H1 (cell line): Measurements from ENCODE around the gene S1PR3. TPM values are rescaled to one million over a fixed set of nuclear protein-coding genes. Genes with fewer than 3 reads are reported as not detected.

Source experiments
- CTCF ChIA-PET: fragments of 300-600 bp; sonication (Branson Sonifier 250); formaldehyde crosslinking; loops from one replicate; lab custom pipeline; 2021; ENCODE audit not compliant: partially characterized antibody; lab: Charles Lee
- POLR2A ChIA-PET: fragments of 300-600 bp; sonication (Branson Sonifier 250); formaldehyde crosslinking; loops from one replicate; lab custom pipeline; 2021; ENCODE audit warnings: inconsistent platforms; ENCODE audit not compliant: partially characterized antibody; lab: Charles Lee
- DNase-seq, 2 experiments: peaks; one replicate each; pipeline versions ENCODE4 v3.0.0 to v3.0.0-alpha.2; 2010 to 2022; ENCODE audit warnings: low spot score in 2 of 2, low read depth in 1 of 2, mixed read lengths in 1 of 2
- FAIRE-seq: peaks from 2 replicates; lab custom pipeline; 2011; peaks lifted over from hg19 to GRCh38; lab: Jason Lieb, UNC
- H2AFZ ChIP-seq: 2 replicates; pipeline ENCODE4 v1.8.1; 2012; ENCODE audit warnings: low read length, inconsistent platforms
- H2AK5ac ChIP-seq: 2 replicates; pipeline ENCODE4 v1.6.1; 2013; ENCODE audit warnings: low read depth, low read length
- H2BK120ac ChIP-seq: replicated peaks from 2 replicates; pipeline ENCODE3; 2013; ENCODE audit warnings: low read depth, low read length, inconsistent platforms
- H2BK12ac ChIP-seq: 2 replicates; pipeline ENCODE4 v1.6.1; 2013; ENCODE audit warnings: low read depth, low read length
- H2BK15ac ChIP-seq: 2 replicates; pipeline ENCODE4 v1.6.1; 2013; ENCODE audit warnings: low read length
- H2BK20ac ChIP-seq: 2 replicates; pipeline ENCODE4 v1.6.1; 2013; ENCODE audit warnings: low read length
- H2BK5ac ChIP-seq: 2 replicates; pipeline ENCODE4 v1.6.1; 2013; ENCODE audit warnings: low read depth, low read length
- H3K14ac ChIP-seq: 2 replicates; pipeline ENCODE4 v1.6.1; 2013; ENCODE audit warnings: inconsistent platforms; ENCODE audit not compliant: insufficient read length
- H3K18ac ChIP-seq: 2 replicates; pipeline ENCODE4 v1.6.1; 2013; ENCODE audit warnings: low read length; ENCODE audit errors: extremely low read depth
- H3K23ac ChIP-seq: 2 replicates; pipeline ENCODE4 v1.6.1; 2013; ENCODE audit warnings: inconsistent platforms; ENCODE audit not compliant: insufficient read length
- H3K23me2 ChIP-seq: 2 replicates; pipeline ENCODE4 v1.6.1; 2013; ENCODE audit warnings: low read depth, low read length
- H3K27ac ChIP-seq: 2 replicates; pipeline ENCODE4 v1.6.1; 2011; ENCODE audit warnings: low read depth, low read length, inconsistent platforms
- H3K27me3 ChIP-seq, 4 experiments: replicated peaks in 1 of 4; 1 replicate in 1 of 4; 2 replicates in 3 of 4; pipeline versions ENCODE4 v1.6.1 to v1.8.1; 2011 to 2013; ENCODE audit warnings: low read length in 3 of 4, mild to moderate bottlenecking in 3 of 4, inconsistent platforms in 2 of 4, mixed read lengths in 2 of 4, moderate library complexity in 1 of 4; ENCODE audit not compliant: control insufficient read depth in 3 of 4, insufficient read depth in 3 of 4; ENCODE audit errors: extremely low read depth in 1 of 4
- H3K36me3 ChIP-seq, 4 experiments: 2 replicates each; pipeline versions ENCODE4 v1.6.1 to v1.8.1; 2011 to 2013; ENCODE audit warnings: mild to moderate bottlenecking in 4 of 4, low read length in 3 of 4, moderate library complexity in 2 of 4, control low read depth in 1 of 4, inconsistent platforms in 1 of 4; ENCODE audit not compliant: insufficient read depth in 4 of 4, control insufficient read depth in 2 of 4
- H3K4ac ChIP-seq: replicated peaks from 2 replicates; pipeline ENCODE3; 2013; ENCODE audit warnings: low read length, low read depth, mixed read lengths, inconsistent platforms; ENCODE audit not compliant: insufficient read length
- H3K4me1 ChIP-seq, 4 experiments: replicated peaks in 1 of 4; 1 replicate in 1 of 4; 2 replicates in 3 of 4; pipeline versions ENCODE4 v1.6.1 to v1.8.1; 2011 to 2013; ENCODE audit warnings: low read length in 3 of 4, inconsistent platforms in 2 of 4, mixed read lengths in 1 of 4; ENCODE audit not compliant: insufficient read depth in 4 of 4, control insufficient read depth in 3 of 4
- H3K4me2 ChIP-seq, 2 experiments: 2 replicates each; pipeline versions ENCODE4 v1.6.1 to v1.8.1; 2011 to 2013; ENCODE audit warnings: low read depth in 2 of 2, low read length in 2 of 2, control low read depth in 1 of 2, inconsistent platforms in 1 of 2, mild to moderate bottlenecking in 1 of 2; ENCODE audit not compliant: insufficient read depth in 1 of 2
- H3K4me3 ChIP-seq, 4 experiments: fragments of 200-600, 300-600 bp in 1 of 4; sonication (generic), shearing (Covaris generic), sonication (Bioruptor Twin) in 1 of 4; 2 replicates each; pipeline versions ENCODE4 v1.5.1 to v1.8.1; 2011 to 2016; ENCODE audit warnings: low read length in 4 of 4, low read depth in 3 of 4, control low read depth in 2 of 4, inconsistent platforms in 2 of 4, mild to moderate bottlenecking in 2 of 4, mixed read lengths in 1 of 4, moderate library complexity in 1 of 4; ENCODE audit not compliant: insufficient read depth in 2 of 4; ENCODE audit errors: extremely low read depth in 1 of 4
- H3K56ac ChIP-seq: replicated peaks from 2 replicates; pipeline ENCODE3; 2013; ENCODE audit warnings: low read depth, mild to moderate bottlenecking, mixed read lengths, low read length, inconsistent platforms; ENCODE audit not compliant: insufficient read length
- H3K79me1 ChIP-seq: 2 replicates; pipeline ENCODE4 v1.6.1; 2013; ENCODE audit warnings: low read depth, low read length, control low read depth
- H3K79me2 ChIP-seq, 2 experiments: 2 replicates each; pipeline versions ENCODE4 v1.6.1 to v1.8.1; 2012 to 2013; ENCODE audit warnings: low read length in 2 of 2, mild to moderate bottlenecking in 2 of 2, inconsistent platforms in 1 of 2; ENCODE audit not compliant: insufficient read depth in 2 of 2, control insufficient read depth in 1 of 2
- H3K9ac ChIP-seq, 4 experiments: replicated peaks in 1 of 4; 1 replicate in 1 of 4; 2 replicates in 3 of 4; pipeline versions ENCODE4 v1.6.1 to v1.8.1; 2011 to 2013; ENCODE audit warnings: low read depth in 3 of 4, low read length in 3 of 4, control low read depth in 2 of 4, mild to moderate bottlenecking in 2 of 4, moderate library complexity in 2 of 4, inconsistent platforms in 1 of 4; ENCODE audit errors: extremely low read depth in 1 of 4
- H3K9me3 ChIP-seq, 2 experiments: 2 replicates each; pipeline versions ENCODE4 v1.6.1 to v1.8.1; 2012 to 2013; ENCODE audit warnings: mild to moderate bottlenecking in 2 of 2, moderate library complexity in 2 of 2, control low read depth in 1 of 2, inconsistent platforms in 1 of 2, low read depth in 1 of 2, low read length in 1 of 2, mixed read lengths in 1 of 2; ENCODE audit not compliant: insufficient read depth in 2 of 2
- H4K20me1 ChIP-seq, 2 experiments: replicated peaks in 1 of 2; 2 replicates each; pipeline versions ENCODE3 to v1.8.1; 2011 to 2013; ENCODE audit warnings: inconsistent platforms in 2 of 2, low read length in 2 of 2, mild to moderate bottlenecking in 1 of 2; ENCODE audit not compliant: insufficient read depth in 2 of 2, control insufficient read depth in 1 of 2
- H4K5ac ChIP-seq: 2 replicates; pipeline ENCODE4 v1.6.1; 2013; ENCODE audit warnings: low read length, low read depth, mixed read lengths, inconsistent platforms; ENCODE audit not compliant: insufficient read length
- H4K8ac ChIP-seq: 2 replicates; pipeline ENCODE4 v1.8.0; 2013; ENCODE audit warnings: mild to moderate bottlenecking, moderate library complexity, low read length, inconsistent platforms; ENCODE audit not compliant: insufficient read depth; ENCODE audit errors: extremely low read depth
- H4K91ac ChIP-seq: replicated peaks from 2 replicates; pipeline ENCODE3; 2013; ENCODE audit warnings: low read length, mixed read lengths, inconsistent platforms; ENCODE audit not compliant: insufficient read length
- BRCA1 ChIP-seq: IDR thresholded peaks from 2 replicates; pipeline ENCODE4 v1.6.1; 2012; ENCODE audit warnings: low read depth, low read length, improper control_type of control experiment
- CBX8 ChIP-seq: fragments of 300-800, 300-1000 bp; sonication (generic); IDR thresholded peaks from 2 replicates; pipeline ENCODE4 v1.7.1; 2016; ENCODE audit warnings: low read depth, low read length, borderline replicate concordance
- CREB1 ChIP-seq: IDR thresholded peaks from 2 replicates; pipeline ENCODE4 v1.6.1; 2012; ENCODE audit warnings: inconsistent platforms
- GABPA ChIP-seq: IDR thresholded peaks from 2 replicates; pipeline ENCODE4 v1.6.1; 2011; ENCODE audit warnings: mild to moderate bottlenecking, low read length, moderate library complexity, borderline replicate concordance; ENCODE audit not compliant: insufficient read depth
- GTF2F1 ChIP-seq: IDR thresholded peaks from 2 replicates; pipeline ENCODE4 v1.6.1; 2012; ENCODE audit warnings: low read depth, low read length, improper control_type of control experiment, borderline replicate concordance
- KDM4A ChIP-seq: IDR thresholded peaks from one replicate; pipeline ENCODE4 v1.7.1; 2012; ENCODE audit warnings: low read depth, mild to moderate bottlenecking, moderate library complexity, low read length, inconsistent platforms; ENCODE audit not compliant: severe bottlenecking
- RBBP5 ChIP-seq: IDR thresholded peaks from 2 replicates; pipeline ENCODE4 v1.7.1; 2012; ENCODE audit warnings: low read depth, mild to moderate bottlenecking, inconsistent platforms, low read length, moderate library complexity, borderline replicate concordance
- RFX5 ChIP-seq: IDR thresholded peaks from 2 replicates; pipeline ENCODE4 v1.6.1; 2011; ENCODE audit warnings: low read depth, low read length, improper control_type of control experiment, borderline replicate concordance
- RXRA ChIP-seq: IDR thresholded peaks from 2 replicates; pipeline ENCODE4 v1.6.1; 2011; ENCODE audit warnings: low read depth, mild to moderate bottlenecking, low read length, moderate library complexity; ENCODE audit not compliant: insufficient read depth
- SRF ChIP-seq: IDR thresholded peaks from 2 replicates; pipeline ENCODE4 v1.6.1; 2011; ENCODE audit warnings: mild to moderate bottlenecking, low read depth, low read length, moderate library complexity
- SUZ12 ChIP-seq: fragments of 200-600 bp; sonication (generic); IDR thresholded peaks from 2 replicates; pipeline ENCODE4 v1.6.1; 2012; ENCODE audit warnings: mild to moderate bottlenecking, inconsistent platforms, low read length, moderate library complexity, mixed read lengths
- WGBS, 2 experiments: shearing (Covaris generic) in 1 of 2; methylation state at CpG; one replicate each; pipeline versions ENCODE4 v1.1.6 to v1.1.7; 2013 to 2015; ENCODE audit warnings: low lambda C conversion rate in 2 of 2, mixed read lengths in 2 of 2, inconsistent platforms in 1 of 2, low coverage in 1 of 2, missing lambda C conversion rate in 1 of 2; ENCODE audit not compliant: insufficient replicate concordance in 2 of 2, insufficient coverage in 1 of 2, insufficient read length in 1 of 2; ENCODE audit errors: extremely low coverage in 1 of 2, missing lambda C conversion rate in 1 of 2; 5-methylcytosine and 5-hydroxymethylcytosine counted together
- polyA plus RNA-seq, 7 experiments: library from polyadenylated mRNA; depleted of rRNA in 3 of 7; stranded (reverse) in 5 of 7; unstranded in 2 of 7; fragments of >200 nt in 5 of 7; fragments of 200-250 nt in 2 of 7; gene quantifications; 1 replicate in 5 of 7; 2 replicates in 1 of 7; 4 replicates in 1 of 7; pipeline versions ENCODE4 v1.2.1 to v1.2.3, GENCODE V29; 2011 to 2013; ENCODE audit warnings: missing spikeins in 2 of 7, mixed read lengths in 2 of 7
- total RNA-seq: library from RNA; stranded (reverse); fragmentation: NEBNext Ultra II Directional; extraction: Animal tissue kit (Norgen Biotek cat#: 25700); gene quantifications from 2 replicates; pipeline ENCODE4 v1.2.1, GENCODE V29; 2021
- TF ChIP-seq, protein P1 (sequence below): IDR thresholded peaks from 2 replicates; pipeline ENCODE4 v1.6.1; 2012; ENCODE audit warnings: inconsistent platforms

S1PR3 gene
- total and polyA plus RNA-seq, 2 of the 8 experiments (the other 6 are each of a cell fraction or from before 2014, with no cell fraction given), result 3.7 to 6.4 TPM

DNA sequence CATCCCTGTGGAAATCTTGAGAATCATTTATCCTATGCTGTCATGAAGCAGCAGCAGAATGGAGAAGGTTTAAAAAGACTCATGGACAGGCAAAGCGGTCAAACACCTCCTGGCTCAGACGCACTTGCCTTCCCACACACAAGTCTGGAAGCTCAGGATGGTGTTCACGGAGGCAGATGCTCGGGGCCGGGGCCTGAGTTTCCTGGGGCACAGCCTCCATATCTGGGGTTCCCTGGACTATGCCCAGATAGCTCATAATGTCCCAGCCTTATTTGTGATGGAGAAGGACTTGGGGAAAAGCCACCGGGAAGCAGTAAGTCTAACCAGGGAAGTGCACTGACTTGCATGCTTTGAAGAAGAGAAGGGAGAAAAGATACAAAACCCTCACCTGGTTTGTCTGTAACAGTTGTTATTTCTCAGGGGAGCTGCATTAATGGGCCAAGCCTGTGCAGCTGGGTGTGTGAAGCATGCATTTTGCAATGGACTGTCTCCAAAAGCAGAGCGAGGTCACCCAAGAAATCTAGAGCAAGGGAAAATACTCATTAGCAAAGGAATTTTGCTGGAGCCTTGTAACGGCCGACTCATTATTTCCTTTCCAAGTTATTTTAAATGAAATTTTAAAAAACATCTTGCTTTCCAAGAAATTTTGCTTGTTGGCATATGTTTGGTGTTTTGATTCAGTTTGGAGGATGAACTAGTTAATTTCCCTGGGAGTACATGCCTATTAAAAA, 3.4 kb downstream of the S1PR3 start:
- H3K79me1 ChIP-seq, result no peaks in the 10 kb centered on the region
- ChIA-PET CTCF (interaction anchor here (1.2 kb wide), 1 partner anchor 14 kb away, joined by 3 read pairs; no protein-coding TSS in a partner anchor), POLR2A (interaction anchor here (1.9 kb wide), 1 partner anchor 10 kb away, joined by 4 read pairs; no protein-coding TSS in a partner anchor)
- no peak overlapping the region for H2BK5ac ChIP-seq
- no peak overlapping the region for H3K27ac ChIP-seq
- peaks cover 5 to 10% (median 5%) of the 10 kb centered on the region in 4 experiments; a peak in 6 of 7 replicates for H3K4me1 ChIP-seq
- no peak overlapping the region for H2BK120ac ChIP-seq
- no peak overlapping the region for H3K23ac ChIP-seq
- H3K14ac ChIP-seq, result no peak overlapping the region
- H4K8ac ChIP-seq, result no peak overlapping the region
- peaks cover 3 to 4% of the 10 kb centered on the region in 2 experiments for H4K20me1 ChIP-seq
- H3K4me2 ChIP-seq, result no peak overlapping the region
- no peak for DNase-seq
- no peak overlapping the region for H3K56ac ChIP-seq
- no peaks in the 10 kb centered on the region for H3K9me3 ChIP-seq
- no peak overlapping the region for H4K91ac ChIP-seq
- no peak overlapping the region for H2BK15ac ChIP-seq
- FAIRE-seq, result no peak
- 0 out of 4 replicates have a peak, but pooled peaks cover 0 to 4% of the 10 kb centered on the region in 2 experiments for H3K79me2 ChIP-seq
- H2AK5ac ChIP-seq, result no peak overlapping the region
- no peak overlapping the region for H2BK12ac ChIP-seq
- H3K36me3 ChIP-seq, result no peaks in the 10 kb centered on the region; a peak in 1 of 8 replicates
- H3K9ac ChIP-seq, result no peak overlapping the region
- no peak overlapping the region for H3K18ac ChIP-seq
- no peak overlapping the region for H4K5ac ChIP-seq
- peaks cover 0 to 2% (median 1%) of the 10 kb centered on the region in 4 experiments; a peak in 2 of 7 replicates for H3K27me3 ChIP-seq
- no peak overlapping the region for H3K4me3 ChIP-seq
- no peak overlapping the region for H3K4ac ChIP-seq
- H2AFZ ChIP-seq, result no peak overlapping the region
- peaks cover 12% of the 10 kb centered on the region for H3K23me2 ChIP-seq
- no peak overlapping the region for H2BK20ac ChIP-seq
- 87% methylated on average over 9 of the region's 9 CpGs; no CpG with 5 or more reads in 1 of the 2 experiments for WGBS, 2 experiments
- TF ChIP-seq GTF2F1 (no peak), RBBP5 (no peak), SRF (no peak), KDM4A (no peak), RXRA (no peak), RFX5 (no peak), SUZ12 (no peak), GABPA (no peak), CBX8 (no peak), BRCA1 (no peak), CREB1 (no peak)
- TF ChIP-seq, protein P1, sequence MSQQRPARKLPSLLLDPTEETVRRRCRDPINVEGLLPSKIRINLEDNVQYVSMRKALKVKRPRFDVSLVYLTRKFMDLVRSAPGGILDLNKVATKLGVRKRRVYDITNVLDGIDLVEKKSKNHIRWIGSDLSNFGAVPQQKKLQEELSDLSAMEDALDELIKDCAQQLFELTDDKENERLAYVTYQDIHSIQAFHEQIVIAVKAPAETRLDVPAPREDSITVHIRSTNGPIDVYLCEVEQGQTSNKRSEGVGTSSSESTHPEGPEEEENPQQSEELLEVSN, result no peak
